ENCODE results near the gene SLC35F3.

DNA sequence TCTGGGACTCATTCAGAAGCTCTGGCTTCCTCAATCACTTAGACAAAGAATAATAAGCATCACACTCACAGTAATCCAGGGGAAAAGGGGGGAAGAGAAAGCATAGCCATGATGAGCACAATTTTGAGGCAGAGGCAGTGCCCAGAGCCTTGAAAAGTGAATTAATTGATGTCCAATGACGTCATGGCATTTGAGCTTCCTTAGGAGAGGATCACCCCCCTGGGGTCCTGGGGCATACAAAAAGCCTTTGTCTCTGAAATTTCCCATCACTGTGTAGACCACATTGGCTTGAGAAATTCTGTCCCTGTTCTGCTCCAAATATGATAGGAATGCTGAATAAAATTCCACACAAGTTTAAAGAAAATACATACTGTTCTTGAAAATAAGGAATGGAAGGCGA, 384.5 kb downstream of the SLC35F3 start:
- TF ChIP-seq EZH2 (IDR thresholded peaks at IDR 0.05; ENCODE audit: borderline replicate concordance, low read depth, low read length, poor library complexity, severe bottlenecking) (no peak), CTCF (conservative IDR thresholded peaks at IDR 0.05; ENCODE audit: low read depth, low read length) (no peak)
